HepG2 (cell line): ENCODE data around the gene HPCAL1. TPM values are rescaled to one million over a fixed set of nuclear protein-coding genes. Genes with fewer than 3 reads are reported as not detected.

Experiments used
- CEBPG ChIP-seq: IDR thresholded peaks from 2 replicates; pipeline ENCODE4 v1.6.1; 2016
- ERF ChIP-seq: IDR thresholded peaks from 2 replicates; pipeline ENCODE4 v1.6.1; 2018; ENCODE audit warnings: missing biosample characterization, missing genetic modification reagents
- EZH2 ChIP-seq: conservative IDR thresholded peaks from 2 replicates; pipeline ENCODE4 v1.6.1; 2012; ENCODE audit warnings: mild to moderate bottlenecking, low read depth, low read length, moderate library complexity
- HNF4G ChIP-seq, 2 experiments: sonication (generic) in 1 of 2; formaldehyde crosslinking in 1 of 2; IDR thresholded peaks; 2 replicates each; pipeline versions ENCODE4 v1.4.0 to v1.6.1; 2011 to 2020; ENCODE audit warnings: borderline replicate concordance in 2 of 2, low read depth in 2 of 2, mild to moderate bottlenecking in 2 of 2, low read length in 1 of 2, missing genetic modification reagents in 1 of 2, moderate library complexity in 1 of 2
- HNRNPUL1 ChIP-seq: fragments of 200-400 bp; formaldehyde crosslinking; IDR thresholded peaks from 2 replicates; pipeline ENCODE4 v1.6.1; 2017; ENCODE audit warnings: low read depth, mild to moderate bottlenecking, low read length, moderate library complexity
- KIAA2018 ChIP-seq: sonication (generic); formaldehyde crosslinking; IDR thresholded peaks from 2 replicates; pipeline ENCODE4 v1.5.0; 2020; ENCODE audit warnings: mild to moderate bottlenecking, missing genetic modification reagents, borderline replicate concordance
- KMT2A ChIP-seq: sonication (generic); formaldehyde crosslinking; IDR thresholded peaks from 2 replicates; pipeline ENCODE4 v1.4.0; 2020; ENCODE audit warnings: missing genetic modification reagents
- REPIN1 ChIP-seq: sonication (generic); formaldehyde crosslinking; IDR thresholded peaks from 2 replicates; pipeline ENCODE4 v1.8.0; 2022; ENCODE audit warnings: missing genetic modification reagents, low read depth, mild to moderate bottlenecking, borderline replicate concordance
- TFDP2 ChIP-seq: sonication (generic); formaldehyde crosslinking; IDR thresholded peaks from 2 replicates; pipeline ENCODE4 v1.4.0; 2020; ENCODE audit warnings: missing genetic modification reagents
- ZKSCAN1 ChIP-seq: fragments of 150-350 bp; IDR thresholded peaks from 2 replicates; pipeline ENCODE4 v1.6.1; 2014; ENCODE audit warnings: low read length
- ZNF121 ChIP-seq: sonication (generic); formaldehyde crosslinking; IDR thresholded peaks from 2 replicates; pipeline ENCODE4 v1.5.0; 2020; ENCODE audit warnings: mild to moderate bottlenecking, missing genetic modification reagents
- ZNF253 ChIP-seq: sonication (generic); formaldehyde crosslinking; IDR thresholded peaks from 2 replicates; pipeline ENCODE4 v1.8.0; 2022; ENCODE audit warnings: mild to moderate bottlenecking, missing genetic modification reagents, borderline replicate concordance
- ZNF33A ChIP-seq: sonication (generic); formaldehyde crosslinking; IDR thresholded peaks from 2 replicates; pipeline ENCODE4 v1.5.1; 2020; ENCODE audit warnings: missing genetic modification reagents, mild to moderate bottlenecking, moderate library complexity, borderline replicate concordance
- ZNF564 ChIP-seq: sonication (generic); formaldehyde crosslinking; IDR thresholded peaks from 2 replicates; pipeline ENCODE4 v1.8.1; 2023; ENCODE audit warnings: mild to moderate bottlenecking, missing genetic modification reagents
- polyA plus RNA-seq, 8 experiments: library from polyadenylated mRNA; depleted of rRNA in 3 of 8; stranded (reverse) in 7 of 8; unstranded in 1 of 8; fragments of >200 nt; fragmentation: Illumina TruSeq in 4 of 8; extraction: Trizol in 4 of 8; gene quantifications; 2 replicates each; pipeline versions ENCODE4 v1.2.1 to v1.2.3, GENCODE V29; 2011 to 2016; ENCODE audit warnings: low read depth in 4 of 8, missing spikeins in 1 of 8, mixed read lengths in 1 of 8; ENCODE audit not compliant: insufficient read depth in 1 of 8
- total RNA-seq, 5 experiments: library from RNA; depleted of rRNA; stranded (reverse); fragments of >200 nt; fragmentation: Illumina TruSeq; extraction: Trizol; gene quantifications; 2 replicates each; pipeline ENCODE4 v1.2.3, GENCODE V29; 2016; ENCODE audit warnings: low read depth in 1 of 5
- TF ChIP-seq, protein P1 (sequence below): sonication (generic); formaldehyde crosslinking; IDR thresholded peaks from 2 replicates; pipeline ENCODE4 v1.8.1; 2023; ENCODE audit warnings: missing genetic modification reagents, mild to moderate bottlenecking, borderline replicate concordance
- TF ChIP-seq, protein P2 (sequence below): sonication (generic); formaldehyde crosslinking; IDR thresholded peaks from 2 replicates; pipeline ENCODE4 v1.4.0; 2020; ENCODE audit warnings: mild to moderate bottlenecking, missing genetic modification reagents
- TF ChIP-seq, protein P3 (sequence below): sonication (generic); formaldehyde crosslinking; IDR thresholded peaks from 2 replicates; pipeline ENCODE4 v1.8.1; 2023; ENCODE audit warnings: mild to moderate bottlenecking, missing genetic modification reagents, borderline replicate concordance

HPCAL1 gene
- total and polyA plus RNA-seq, 2 of the 13 experiments (the other 11 are each of a cell fraction or from before 2014, with no cell fraction given) = 29.5 to 29.9 TPM

DNA sequence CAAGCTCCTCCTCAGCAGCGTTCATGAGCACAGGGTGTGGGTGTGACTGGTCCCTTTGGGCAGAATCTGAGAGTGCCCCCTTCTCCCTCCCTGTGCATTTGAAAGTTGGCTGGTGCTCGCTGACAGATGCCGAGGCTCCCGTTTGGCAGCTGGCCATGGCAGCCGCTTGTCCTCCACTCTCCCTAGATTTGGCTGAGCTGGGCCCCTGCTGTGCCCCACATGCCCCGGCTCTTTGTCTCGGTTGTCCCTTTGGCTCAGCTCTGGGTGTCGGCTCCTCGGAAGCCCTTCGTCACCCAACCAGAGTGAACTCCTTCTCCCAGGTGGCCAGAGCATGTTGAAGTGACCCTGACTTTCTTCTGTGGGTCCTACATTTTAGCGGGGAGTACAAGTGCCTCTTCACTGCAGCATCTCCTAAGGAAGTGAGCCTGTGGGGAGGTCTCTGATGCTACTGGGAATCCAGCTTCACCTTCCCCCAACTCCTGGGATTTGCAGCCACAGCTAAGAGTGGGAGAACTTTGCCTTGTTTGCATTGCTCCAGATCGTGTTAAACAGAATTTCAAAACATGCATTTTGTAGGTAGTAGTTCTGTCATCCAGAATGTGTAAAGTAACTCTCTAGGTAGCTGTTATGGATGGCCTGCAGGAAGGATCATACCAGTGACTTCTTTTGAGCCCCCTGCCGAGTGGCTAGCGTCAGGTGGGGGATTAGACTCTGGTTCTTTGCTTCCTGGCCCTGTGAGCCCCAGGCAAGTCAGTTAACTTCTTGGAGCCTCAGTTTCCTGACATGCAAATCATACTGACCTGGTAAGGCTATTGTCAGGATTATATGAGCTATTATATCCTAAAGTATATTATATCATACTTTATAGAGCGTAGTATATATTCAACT is 24.2 kb downstream of the HPCAL1 start (continued):
- TF ChIP-seq HNF4G (IDR thresholded peaks at IDR 0.05; ENCODE audit: borderline replicate concordance, low read depth, low read length) (peak; percentile 78; the same call in 1 of the 2 replicates), HNF4G (CRISPR knock-in tag; IDR thresholded peaks at IDR 0.05; ENCODE audit: borderline replicate concordance, low read depth) (no peak), ZNF33A (no peak), ERF (CRISPR knock-in tag) (no peak; the same call in 1 of the 2 replicates), TFDP2 (no peak), ZNF253 (CRISPR knock-in tag) (no peak), ZNF121 (CRISPR knock-in tag) (no peak), HNRNPUL1 (no peak), ZNF564 (CRISPR knock-in tag) (no peak), ZKSCAN1 (no peak), EZH2 (no peak), KIAA2018 (CRISPR knock-in tag) (no peak), CEBPG (CRISPR knock-in tag) (peak; percentile 68), KMT2A (peak; percentile 63; the same call in 1 of the 2 replicates), REPIN1 (CRISPR knock-in tag) (peak; percentile 33; the same call in 1 of the 2 replicates)
- TF ChIP-seq, protein P1, sequence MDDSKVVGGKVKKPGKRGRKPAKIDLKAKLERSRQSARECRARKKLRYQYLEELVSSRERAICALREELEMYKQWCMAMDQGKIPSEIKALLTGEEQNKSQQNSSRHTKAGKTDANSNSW (CRISPR knock-in tag) = no peak
- TF ChIP-seq, protein P2, sequence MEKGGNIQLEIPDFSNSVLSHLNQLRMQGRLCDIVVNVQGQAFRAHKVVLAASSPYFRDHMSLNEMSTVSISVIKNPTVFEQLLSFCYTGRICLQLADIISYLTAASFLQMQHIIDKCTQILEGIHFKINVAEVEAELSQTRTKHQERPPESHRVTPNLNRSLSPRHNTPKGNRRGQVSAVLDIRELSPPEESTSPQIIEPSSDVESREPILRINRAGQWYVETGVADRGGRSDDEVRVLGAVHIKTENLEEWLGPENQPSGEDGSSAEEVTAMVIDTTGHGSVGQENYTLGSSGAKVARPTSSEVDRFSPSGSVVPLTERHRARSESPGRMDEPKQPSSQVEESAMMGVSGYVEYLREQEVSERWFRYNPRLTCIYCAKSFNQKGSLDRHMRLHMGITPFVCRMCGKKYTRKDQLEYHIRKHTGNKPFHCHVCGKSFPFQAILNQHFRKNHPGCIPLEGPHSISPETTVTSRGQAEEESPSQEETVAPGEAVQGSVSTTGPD (CRISPR knock-in tag) = no peak
- TF ChIP-seq, protein P3, sequence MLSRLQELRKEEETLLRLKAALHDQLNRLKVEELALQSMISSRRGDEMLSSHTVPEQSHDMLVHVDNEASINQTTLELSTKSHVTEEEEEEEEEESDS = no peak
